NCI-H446 (cell line): Measurements from ENCODE around the gene NID2.
A peak's percentile ranks its signal among the peaks of the same experiment; 100 is the strongest.

ENCODE experiments used
- DNase-seq, 2 experiments: peaks; one replicate each; lab custom pipeline; 2025; lab: John Stamatoyannopoulos, UW

The NID2 gene

DNA sequence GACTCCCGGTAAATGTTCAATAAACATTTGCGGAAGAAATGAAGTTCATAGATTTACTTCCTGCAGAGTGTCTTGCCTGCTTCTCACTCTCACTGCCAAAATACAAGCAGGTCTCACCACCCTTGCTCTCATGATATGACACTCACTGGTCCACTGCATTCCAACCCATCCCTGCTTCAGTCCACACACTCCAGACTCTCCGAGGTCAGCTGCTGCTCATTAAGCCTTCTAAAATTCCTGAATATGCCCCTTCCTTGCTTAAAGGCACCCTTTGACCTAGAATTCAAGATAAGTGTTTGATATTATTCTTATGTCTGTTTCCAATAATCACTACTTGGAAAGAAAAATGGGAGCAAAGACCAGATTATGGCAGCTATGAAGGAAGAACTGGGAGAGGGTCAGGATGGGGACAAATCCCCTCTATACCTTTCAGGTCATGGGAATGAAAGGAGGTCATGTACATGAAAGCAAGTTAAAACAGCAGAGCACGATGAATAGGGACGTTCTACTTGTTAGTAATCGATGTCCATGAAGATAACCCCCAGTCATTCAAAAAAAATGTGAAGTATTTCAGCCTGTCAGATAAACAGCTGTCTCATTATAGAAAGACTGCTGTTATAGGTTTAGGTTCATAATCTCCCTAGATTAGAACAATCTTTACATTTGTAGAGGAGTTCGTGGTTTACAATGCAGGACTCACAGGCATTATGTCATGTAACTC, 10.5 kb upstream of the NID2 start:
- no peak for DNase-seq

- no peak for DNase-seq
Observed at GRCh38 chr14:52078721-52079120, 9.9 kb upstream of the NID2 start.

GRCh38 chr14:52078095-52078531, 9.3 kb upstream of the NID2 start:
- no peak for DNase-seq

DNA sequence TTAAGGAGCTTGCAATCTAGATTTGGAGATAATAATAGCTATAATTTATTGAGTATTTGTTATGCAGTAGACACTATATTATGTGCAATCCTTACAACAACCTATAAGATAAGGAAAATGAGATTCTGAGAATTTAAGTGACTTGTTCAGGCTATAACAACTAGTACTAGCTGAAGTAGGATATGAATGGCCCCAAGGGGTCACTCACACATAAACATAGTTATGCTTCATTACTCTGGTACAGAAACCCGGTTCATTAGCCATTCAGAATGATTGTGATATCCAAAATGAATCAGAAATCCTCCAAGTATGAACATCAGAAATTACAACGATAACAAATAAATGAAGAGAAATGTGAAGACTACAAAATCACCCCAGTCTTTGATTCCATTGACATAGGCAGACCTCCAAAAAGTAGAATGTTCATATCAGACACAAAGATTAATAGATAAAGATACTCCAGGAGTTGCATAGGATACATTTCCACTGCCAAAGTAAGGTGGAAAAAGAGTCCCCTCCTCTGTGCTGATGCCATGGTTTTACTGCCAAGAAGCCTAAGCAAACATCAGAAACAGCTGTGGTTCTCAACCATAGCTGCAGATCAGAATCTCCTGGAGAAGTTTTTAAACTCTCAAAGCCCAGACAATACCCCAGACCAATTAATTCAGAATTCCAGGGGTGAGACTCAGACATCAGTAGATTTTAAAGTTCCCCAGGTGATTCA, 8.6 kb upstream of the NID2 start:
- no peak for DNase-seq

GRCh38 chr14:52076334-52076733, 7.5 kb upstream of the NID2 start:
- DNase-seq, result no peak

DNA sequence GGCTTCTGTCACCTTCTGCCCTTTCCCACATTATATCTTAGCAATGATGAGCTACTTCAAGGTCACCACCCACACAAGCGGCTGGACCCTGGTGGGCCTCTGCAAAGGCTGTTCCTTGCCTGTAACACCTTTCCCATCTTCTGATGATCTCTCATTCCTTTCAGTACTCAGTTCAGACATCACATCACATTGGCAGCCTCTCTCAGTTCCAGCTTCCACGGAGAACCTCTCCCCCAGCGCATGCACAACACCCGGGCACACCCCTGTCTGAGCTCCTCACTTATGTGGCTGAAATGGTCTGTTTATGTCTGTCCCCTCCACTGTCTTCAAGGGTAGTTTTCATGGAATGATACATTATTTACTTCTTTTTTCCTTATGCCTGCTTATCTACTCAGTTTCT, 6.5 kb upstream of the NID2 start:
- DNase-seq, result no peak

- DNase-seq, result no peak
Observed at GRCh38 chr14:52073251-52073650, 4.4 kb upstream of the NID2 start.

DNA sequence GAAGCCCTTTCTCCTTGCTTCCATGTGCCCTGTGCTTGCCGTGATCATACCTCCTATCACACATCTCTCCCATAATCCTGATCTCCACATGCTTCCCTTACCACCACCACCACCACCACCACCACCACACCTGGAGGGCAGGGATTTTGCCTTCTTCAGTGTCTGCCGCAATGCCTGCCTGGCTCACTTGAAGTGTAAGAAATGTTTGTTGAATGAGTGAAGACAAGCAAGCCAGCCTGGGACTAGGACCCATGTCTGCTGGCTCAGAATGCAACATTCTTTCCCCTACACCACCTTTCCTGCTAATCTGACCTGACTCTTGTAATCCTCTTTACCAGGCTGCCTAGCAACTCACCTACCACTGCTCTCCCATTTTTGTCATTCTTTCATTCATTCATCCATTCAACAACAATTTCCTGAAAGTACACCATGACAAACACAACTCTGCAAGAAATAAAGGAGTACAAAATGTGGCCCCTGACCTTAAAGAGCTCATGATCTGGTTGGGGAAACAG, 3.5 kb upstream of the NID2 start:
- no peak for DNase-seq

GRCh38 chr14:52071675-52072074, 2.8 kb upstream of the NID2 start:
- no peak for DNase-seq

GRCh38 chr14:52070051-52070431, 1.2 kb upstream of the NID2 start:
- no peak for DNase-seq

- no peak for DNase-seq
Observed at GRCh38 chr14:52069307-52070050, 620 bp upstream of the NID2 start.

DNA sequence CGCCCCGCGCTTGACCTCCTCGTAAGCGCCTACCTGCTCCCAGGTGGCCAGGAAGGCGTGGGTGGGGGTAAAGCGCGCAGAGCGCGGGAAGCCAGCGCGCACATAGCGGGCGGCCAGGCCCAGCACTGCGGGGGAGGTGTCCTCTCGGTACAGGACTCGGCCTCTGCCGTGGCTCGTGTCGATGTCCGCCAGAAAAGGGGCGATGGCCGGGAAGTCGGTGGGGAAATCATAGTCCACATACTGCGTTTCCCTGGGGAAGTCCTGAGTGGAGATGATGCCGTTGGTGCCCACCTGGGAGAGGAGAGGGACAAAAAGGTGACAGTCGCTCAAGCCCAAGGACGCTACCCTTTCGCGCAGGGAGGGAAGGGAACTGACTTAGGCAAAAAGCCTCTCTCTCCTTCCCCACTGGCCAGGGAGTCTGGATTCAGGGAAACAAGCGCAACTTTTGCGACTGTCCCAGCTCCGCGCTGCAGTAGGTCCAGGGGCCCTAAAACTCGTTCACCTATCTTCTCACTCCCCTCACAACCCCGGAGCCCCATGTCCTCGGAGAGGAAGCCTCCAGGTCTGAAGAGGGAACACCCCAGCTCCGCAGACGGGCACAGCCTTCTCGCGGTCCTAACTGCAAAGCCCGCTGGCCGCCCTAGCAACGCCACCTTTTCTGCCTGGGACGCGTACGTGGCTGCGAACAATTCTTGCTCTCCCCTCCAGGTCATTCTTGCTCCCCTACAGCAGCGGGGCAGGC, 815 bp downstream of the NID2 start:
- DNase-seq, result no peak

GRCh38 chr14:52064174-52064573, 4.7 kb downstream of the NID2 start:
- no peak for DNase-seq

- no peak for DNase-seq
Observed at GRCh38 chr14:52063052-52063462, 5.8 kb downstream of the NID2 start.

GRCh38 chr14:52061890-52062289, 7.0 kb downstream of the NID2 start:
- DNase-seq, result no peak

- no peak for DNase-seq
Observed at GRCh38 chr14:52061390-52061789, 7.5 kb downstream of the NID2 start.

DNA sequence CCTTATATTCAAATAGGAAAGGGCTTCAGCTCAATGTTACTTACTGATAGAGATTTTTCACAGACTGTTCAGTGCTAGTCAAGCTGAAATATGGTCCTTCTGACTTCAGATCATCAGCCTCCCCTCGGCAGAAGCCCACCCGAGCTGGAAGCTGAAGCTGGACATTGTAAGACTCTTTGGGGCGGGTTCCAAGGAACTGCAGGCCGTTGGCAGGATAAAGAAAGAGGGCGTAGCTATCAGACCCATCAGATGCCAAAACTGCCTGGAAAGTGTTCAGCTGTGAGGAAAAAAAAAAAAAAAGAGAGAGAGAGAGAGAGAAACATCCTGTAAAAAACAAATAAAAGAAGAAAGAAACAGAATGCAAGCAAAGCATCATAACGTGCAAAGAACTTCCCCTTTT, 8.8 kb downstream of the NID2 start:
- peak in 1 of 2 experiments; percentile 4 for DNase-seq

DNA sequence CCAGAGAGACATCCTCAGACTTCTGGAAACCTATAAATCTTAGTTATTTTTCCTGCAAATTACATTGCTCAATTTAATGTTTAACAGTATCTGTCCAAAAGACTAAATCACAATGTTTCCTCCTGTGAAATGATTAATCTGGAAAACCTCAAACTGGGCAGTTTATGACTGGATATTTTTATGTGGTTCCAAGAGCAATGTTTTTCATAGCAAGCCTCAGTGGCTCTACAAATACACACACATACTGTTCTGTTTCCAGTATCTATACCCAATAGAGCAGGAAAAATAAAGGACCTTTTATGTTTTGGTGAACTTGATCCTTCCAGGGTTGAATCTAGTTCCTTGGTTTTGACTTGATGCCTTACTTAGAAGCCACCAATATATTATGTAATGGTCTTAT, 9.2 kb downstream of the NID2 start:
- DNase-seq, result no peak

- no peak for DNase-seq
Observed at GRCh38 chr14:52058341-52058740, 10.5 kb downstream of the NID2 start.

DNA sequence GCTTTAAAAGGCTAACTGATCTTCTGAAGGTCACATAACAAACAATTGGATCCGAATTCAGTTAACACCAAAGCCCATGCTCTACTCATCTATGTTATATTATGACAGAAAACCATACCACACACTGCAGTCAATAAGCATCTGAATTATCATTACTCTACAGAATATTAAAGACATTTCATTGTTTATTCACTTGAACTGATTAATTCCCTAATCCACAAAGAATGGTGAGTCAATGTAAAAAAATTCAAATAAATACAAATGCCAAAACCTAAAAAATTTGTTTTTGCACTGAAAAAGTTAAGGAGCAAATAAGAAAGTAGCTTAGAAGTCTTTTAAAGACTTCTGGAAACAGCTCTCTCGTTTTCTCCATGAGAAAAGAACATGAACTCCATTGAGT, 13.7 kb downstream of the NID2 start:
- no peak for DNase-seq

- DNase-seq, result no peak
Observed at GRCh38 chr14:52054678-52055077, 14.2 kb downstream of the NID2 start.

DNA sequence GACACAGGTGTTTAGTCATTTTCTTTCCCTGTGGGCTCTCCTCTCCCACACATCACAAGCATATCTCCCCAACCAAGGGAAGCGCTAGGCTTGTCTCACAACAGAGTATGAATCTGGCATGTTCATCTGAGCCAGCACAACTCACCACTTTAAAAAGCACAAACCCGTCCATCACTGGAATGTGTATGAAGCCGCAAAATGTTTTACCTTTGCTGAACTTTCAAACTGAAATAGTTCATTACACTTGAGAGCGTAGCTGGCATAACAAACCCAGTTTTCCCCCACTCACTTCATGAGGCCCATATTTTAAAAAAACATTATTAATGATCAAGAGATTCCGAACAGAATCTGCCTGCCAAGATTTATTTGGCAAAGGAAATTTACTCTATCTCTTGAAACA, 15.8 kb downstream of the NID2 start:
- no peak for DNase-seq
